ENCODE data around the gene MSRB1. TPM values are rescaled to one million over a fixed set of nuclear protein-coding genes. Genes with fewer than 3 reads are reported as not detected.

Gene MSRB1
- total RNA-seq, 6 experiments from 2014 or later = 21.0 to 27.4 (median 22.7) TPM

DNA sequence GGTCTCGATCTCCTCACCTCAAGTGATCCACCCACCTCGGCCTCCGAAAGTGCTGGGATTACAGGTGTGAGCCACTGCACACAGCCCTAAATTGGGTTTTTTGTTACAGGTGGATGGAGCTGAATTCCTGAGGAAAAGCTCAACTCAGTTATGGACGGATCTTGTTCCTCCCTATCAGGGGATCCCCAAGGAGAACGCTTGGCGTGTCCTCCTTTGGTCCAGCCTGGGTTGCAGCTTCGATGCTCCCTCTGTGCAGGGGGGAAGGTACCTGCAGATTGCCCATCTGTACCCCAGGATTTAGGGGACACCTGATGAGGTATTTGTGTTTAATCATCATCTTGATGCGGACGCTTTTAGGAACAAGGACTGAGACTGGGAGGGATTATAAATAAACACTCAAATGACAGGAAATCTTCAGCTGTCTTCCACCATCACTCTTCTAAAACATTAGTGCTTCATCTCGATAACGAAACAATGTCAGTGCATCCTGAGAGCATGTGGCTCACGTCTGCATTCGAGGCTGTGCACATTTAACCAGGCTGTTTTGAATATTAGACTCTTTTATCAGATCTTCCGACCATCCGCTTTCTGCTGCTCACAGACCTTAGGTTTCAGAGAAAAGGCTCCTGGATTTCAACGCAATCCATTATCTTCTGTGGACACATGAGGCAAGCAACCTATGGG is 52.8 kb downstream of the MSRB1 start:
- no peaks in the 10 kb centered on the region for H3K9me3 Mint-ChIP-seq
- H3K27me3 Mint-ChIP-seq (ENCODE audit: insufficient read depth) = peaks cover 30% of the 10 kb centered on the region
- TF ChIP-seq, protein P1, sequence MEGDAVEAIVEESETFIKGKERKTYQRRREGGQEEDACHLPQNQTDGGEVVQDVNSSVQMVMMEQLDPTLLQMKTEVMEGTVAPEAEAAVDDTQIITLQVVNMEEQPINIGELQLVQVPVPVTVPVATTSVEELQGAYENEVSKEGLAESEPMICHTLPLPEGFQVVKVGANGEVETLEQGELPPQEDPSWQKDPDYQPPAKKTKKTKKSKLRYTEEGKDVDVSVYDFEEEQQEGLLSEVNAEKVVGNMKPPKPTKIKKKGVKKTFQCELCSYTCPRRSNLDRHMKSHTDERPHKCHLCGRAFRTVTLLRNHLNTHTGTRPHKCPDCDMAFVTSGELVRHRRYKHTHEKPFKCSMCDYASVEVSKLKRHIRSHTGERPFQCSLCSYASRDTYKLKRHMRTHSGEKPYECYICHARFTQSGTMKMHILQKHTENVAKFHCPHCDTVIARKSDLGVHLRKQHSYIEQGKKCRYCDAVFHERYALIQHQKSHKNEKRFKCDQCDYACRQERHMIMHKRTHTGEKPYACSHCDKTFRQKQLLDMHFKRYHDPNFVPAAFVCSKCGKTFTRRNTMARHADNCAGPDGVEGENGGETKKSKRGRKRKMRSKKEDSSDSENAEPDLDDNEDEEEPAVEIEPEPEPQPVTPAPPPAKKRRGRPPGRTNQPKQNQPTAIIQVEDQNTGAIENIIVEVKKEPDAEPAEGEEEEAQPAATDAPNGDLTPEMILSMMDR (IDR thresholded peaks at IDR 0.05) = no peak
- H3K4me1 Mint-ChIP-seq (ENCODE audit: low read depth) = no peaks in the 10 kb centered on the region
- no peaks in the 10 kb centered on the region for H3K36me3 Mint-ChIP-seq (ENCODE audit: low read depth)
- no peak for DNase-seq
- no peak overlapping the region for H3K27ac Mint-ChIP-seq
- no peak overlapping the region for H3K4me3 Mint-ChIP-seq

Other genes starting within 250 kb of the MSRB1 start
- gene MAPK8IP3, start 237.0 kb downstream of the MSRB1 start, total RNA-seq (2021; fragmentation: NEBNext Ultra II Directional; extraction: Animal tissue kit (Norgen Biotek cat#: 25700)) = 10 to 100 TPM; 34.3 to 39.9 (median 37.1) TPM
- gene NME3, start 171.7 kb downstream of the MSRB1 start, total RNA-seq (2021; fragmentation: NEBNext Ultra II Directional; extraction: Animal tissue kit (Norgen Biotek cat#: 25700)) = 10 to 100 TPM; 28.2 to 61.0 (median 31.3) TPM
- 10 to 100 TPM; 11.4 to 16.1 (median 12.3) TPM for gene EME2, start 170.4 kb downstream of the MSRB1 start, total RNA-seq (2021; fragmentation: NEBNext Ultra II Directional; extraction: Animal tissue kit (Norgen Biotek cat#: 25700))
- gene MRPS34, start 170.1 kb downstream of the MSRB1 start, total RNA-seq (2021; fragmentation: NEBNext Ultra II Directional; extraction: Animal tissue kit (Norgen Biotek cat#: 25700)) = 100 to 1,000 TPM; 122 to 161 (median 132) TPM
- 10 to 100 TPM; 12.3 to 15.8 (median 13.9) TPM for gene SPSB3, start 160.6 kb downstream of the MSRB1 start, total RNA-seq (2021; fragmentation: NEBNext Ultra II Directional; extraction: Animal tissue kit (Norgen Biotek cat#: 25700))
- gene NUBP2, start 160.2 kb downstream of the MSRB1 start, total RNA-seq (2021; fragmentation: NEBNext Ultra II Directional; extraction: Animal tissue kit (Norgen Biotek cat#: 25700)) = 10 to 100 TPM; 41.5 to 53.8 (median 43.5) TPM
- not detected for gene IGFALS, start 149.5 kb downstream of the MSRB1 start, total RNA-seq (2021; fragmentation: NEBNext Ultra II Directional; extraction: Animal tissue kit (Norgen Biotek cat#: 25700))
- 10 to 100 TPM; 34.2 to 55.3 (median 38.7) TPM for gene HAGH, start 116.4 kb downstream of the MSRB1 start, total RNA-seq (2021; fragmentation: NEBNext Ultra II Directional; extraction: Animal tissue kit (Norgen Biotek cat#: 25700))
- gene FAHD1, start 116.0 kb downstream of the MSRB1 start, total RNA-seq (2021; fragmentation: NEBNext Ultra II Directional; extraction: Animal tissue kit (Norgen Biotek cat#: 25700)) = 10 to 100 TPM; 29.4 to 40.7 (median 31.2) TPM
- gene MEIOB, start 71.0 kb downstream of the MSRB1 start, total RNA-seq (2021; fragmentation: NEBNext Ultra II Directional; extraction: Animal tissue kit (Norgen Biotek cat#: 25700)) = not detected
- gene HS3ST6, start 24.8 kb downstream of the MSRB1 start, total RNA-seq (2021; fragmentation: NEBNext Ultra II Directional; extraction: Animal tissue kit (Norgen Biotek cat#: 25700)) = not detected
- gene RPL3L, start 11.5 kb upstream of the MSRB1 start, total RNA-seq (2021; fragmentation: NEBNext Ultra II Directional; extraction: Animal tissue kit (Norgen Biotek cat#: 25700)) = not detected
- 100 to 1,000 TPM; 146 to 190 (median 173) TPM for gene NDUFB10, start 16.3 kb upstream of the MSRB1 start, total RNA-seq (2021; fragmentation: NEBNext Ultra II Directional; extraction: Animal tissue kit (Norgen Biotek cat#: 25700))
- gene RPS2, start 21.6 kb upstream of the MSRB1 start, total RNA-seq (2021; fragmentation: NEBNext Ultra II Directional; extraction: Animal tissue kit (Norgen Biotek cat#: 25700)) = 1,000 to 10,000 TPM; 2,281 to 2,831 (median 2,477) TPM
- gene RNF151, start 23.7 kb upstream of the MSRB1 start, total RNA-seq (2021; fragmentation: NEBNext Ultra II Directional; extraction: Animal tissue kit (Norgen Biotek cat#: 25700)) = not detected
- 10 to 100 TPM; 42.4 to 47.3 (median 44.1) TPM for gene TBL3, start 28.9 kb upstream of the MSRB1 start, total RNA-seq (2021; fragmentation: NEBNext Ultra II Directional; extraction: Animal tissue kit (Norgen Biotek cat#: 25700))
- gene NOXO1, start 38.3 kb upstream of the MSRB1 start, total RNA-seq (2021; fragmentation: NEBNext Ultra II Directional; extraction: Animal tissue kit (Norgen Biotek cat#: 25700)) = under 1 TPM in 3 of 6 experiments, not detected in 3; 0.28 to 0.46 (median 0.45) TPM
- gene GFER, start 41.0 kb upstream of the MSRB1 start, total RNA-seq (2021; fragmentation: NEBNext Ultra II Directional; extraction: Animal tissue kit (Norgen Biotek cat#: 25700)) = 10 to 100 TPM; 28.8 to 45.5 (median 40.2) TPM
- 1 to 10 TPM in 5 of 6 experiments, under 1 TPM in 1; 0.96 to 1.4 (median 1.2) TPM for gene SYNGR3, start 46.8 kb upstream of the MSRB1 start, total RNA-seq (2021; fragmentation: NEBNext Ultra II Directional; extraction: Animal tissue kit (Norgen Biotek cat#: 25700))
- 10 to 100 TPM; 37.1 to 48.1 (median 40.7) TPM for gene ZNF598, start 66.6 kb upstream of the MSRB1 start, total RNA-seq (2021; fragmentation: NEBNext Ultra II Directional; extraction: Animal tissue kit (Norgen Biotek cat#: 25700))
- 1 to 10 TPM in 4 of 6 experiments, under 1 TPM in 2; 0.57 to 2.1 (median 1.4) TPM for gene NPW, start 76.6 kb upstream of the MSRB1 start, total RNA-seq (2021; fragmentation: NEBNext Ultra II Directional; extraction: Animal tissue kit (Norgen Biotek cat#: 25700))
- 100 to 1,000 TPM; 140 to 177 (median 152) TPM for gene NHERF2, start 83.7 kb upstream of the MSRB1 start, total RNA-seq (2021; fragmentation: NEBNext Ultra II Directional; extraction: Animal tissue kit (Norgen Biotek cat#: 25700))
- 10 to 100 TPM; 23.7 to 31.5 (median 26.4) TPM for gene NTHL1, start 104.6 kb upstream of the MSRB1 start, total RNA-seq (2021; fragmentation: NEBNext Ultra II Directional; extraction: Animal tissue kit (Norgen Biotek cat#: 25700))
- 10 to 100 TPM; 72.0 to 88.3 (median 83.2) TPM for gene TSC2, start 104.8 kb upstream of the MSRB1 start, total RNA-seq (2021; fragmentation: NEBNext Ultra II Directional; extraction: Animal tissue kit (Norgen Biotek cat#: 25700))
- gene PKD1, start 192.7 kb upstream of the MSRB1 start, total RNA-seq (2021; fragmentation: NEBNext Ultra II Directional; extraction: Animal tissue kit (Norgen Biotek cat#: 25700)) = 100 to 1,000 TPM in 1 of 6 experiments, 10 to 100 TPM in 5; 77.9 to 118 (median 82.5) TPM
- gene RAB26, start 205.4 kb upstream of the MSRB1 start, total RNA-seq (2021; fragmentation: NEBNext Ultra II Directional; extraction: Animal tissue kit (Norgen Biotek cat#: 25700)) = 1 to 10 TPM in 1 of 6 experiments, under 1 TPM in 5; 0.31 to 1.2 (median 0.65) TPM
- gene TRAF7, start 212.6 kb upstream of the MSRB1 start, total RNA-seq (2021; fragmentation: NEBNext Ultra II Directional; extraction: Animal tissue kit (Norgen Biotek cat#: 25700)) = 10 to 100 TPM; 81.4 to 88.3 (median 85.3) TPM